GM23248 (cell line): ENCODE results near the gene PDHX. TPM values are rescaled to one million over a fixed set of nuclear protein-coding genes. Genes with fewer than 3 reads are reported as not detected.

Experiments
- DNase-seq: peaks from one replicate; pipeline ENCODE4 v3.0.0-alpha.2; 2015
- H2AFZ ChIP-seq: fragments of 200-600 bp; sonication (generic); 2 replicates; pipeline ENCODE4 v1.6.1; 2016; ENCODE audit warnings: antibody characterized with exemption
- H3F3A ChIP-seq: fragments of 200-600 bp; sonication (generic); 2 replicates; pipeline ENCODE4 v1.6.1; 2016; ENCODE audit warnings: mild to moderate bottlenecking, antibody characterized with exemption, mixed run types; ENCODE audit not compliant: insufficient read depth
- H3K27ac ChIP-seq: fragments of 200-600 bp; sonication (generic); 2 replicates; pipeline ENCODE4 v1.5.1; 2016; ENCODE audit warnings: mild to moderate bottlenecking
- H3K27me3 ChIP-seq: fragments of 200-600 bp; sonication (generic); replicated peaks from 2 replicates; pipeline ENCODE4 v1.6.1; 2016; ENCODE audit warnings: mild to moderate bottlenecking; ENCODE audit not compliant: insufficient read depth
- H3K36me3 ChIP-seq: fragments of 200-600 bp; sonication (generic); 2 replicates; pipeline ENCODE4 v1.6.1; 2016; ENCODE audit warnings: low read depth, mild to moderate bottlenecking
- H3K4me1 ChIP-seq: fragments of 200-600 bp; sonication (generic); 2 replicates; pipeline ENCODE4 v1.6.1; 2016; ENCODE audit warnings: mild to moderate bottlenecking; ENCODE audit not compliant: insufficient read depth
- H3K4me2 ChIP-seq: fragments of 200-600 bp; sonication (generic); one replicate; pipeline ENCODE4 v1.6.1; 2016; ENCODE audit warnings: mild to moderate bottlenecking; ENCODE audit not compliant: unreplicated experiment
- H3K4me3 ChIP-seq: fragments of 200-600 bp; sonication (generic); 2 replicates; pipeline ENCODE4 v1.5.1; 2016; ENCODE audit warnings: mild to moderate bottlenecking
- H3K79me2 ChIP-seq: fragments of 200-600 bp; sonication (generic); 2 replicates; pipeline ENCODE4 v1.6.1; 2016; ENCODE audit warnings: mild to moderate bottlenecking; ENCODE audit not compliant: insufficient read depth
- H3K9ac ChIP-seq: fragments of 200-600 bp; sonication (generic); 2 replicates; pipeline ENCODE4 v1.6.1; 2016; ENCODE audit warnings: mild to moderate bottlenecking
- H3K9me2 ChIP-seq: fragments of 200-600 bp; sonication (generic); 2 replicates; pipeline ENCODE4 v1.6.1; 2016; ENCODE audit warnings: mixed run types, mild to moderate bottlenecking, moderate library complexity; ENCODE audit not compliant: insufficient read depth
- H3K9me3 ChIP-seq: fragments of 200-600 bp; sonication (generic); one replicate; pipeline ENCODE4 v1.6.1; 2017; ENCODE audit warnings: low read depth
- H4K20me1 ChIP-seq: fragments of 200-600 bp; sonication (generic); 2 replicates; pipeline ENCODE4 v1.6.0; 2016; ENCODE audit not compliant: insufficient read depth
- EZH2 ChIP-seq: fragments of 200-600 bp; sonication (generic); IDR thresholded peaks from 2 replicates; pipeline ENCODE4 v1.6.1; 2018; ENCODE audit warnings: antibody characterized with exemption, mild to moderate bottlenecking; ENCODE audit not compliant: insufficient read depth, poor library complexity, severe bottlenecking
- EZH2phosphoT487 ChIP-seq: fragments of 200-600 bp; sonication (generic); IDR thresholded peaks from 2 replicates; pipeline ENCODE4 v1.6.1; 2018; ENCODE audit warnings: antibody characterized with exemption, moderate library complexity, mild to moderate bottlenecking, low read depth; ENCODE audit not compliant: insufficient read depth
- WGBS, 2 experiments: methylation state at CpG; one replicate each; pipeline ENCODE4 v1.1.6; 2015 to 2017; ENCODE audit warnings: low lambda C conversion rate in 2 of 2, low coverage in 1 of 2; ENCODE audit errors: missing lambda C conversion rate in 2 of 2; 5-methylcytosine and 5-hydroxymethylcytosine counted together
- in situ Hi-C: fragments of 300-500 bp; cut with MboI; formaldehyde crosslinking; loops from 2 replicates; pipeline ENCODE4 v1.15.0; 2020
- polyA plus RNA-seq: library from polyadenylated mRNA; unstranded; fragments of >200 nt; fragmentation: Nextera tagmentation; extraction: Ambion mirVana; gene quantifications from 2 replicates; pipeline ENCODE4 v1.2.1, GENCODE V29; 2016
- total RNA-seq: library from RNA; depleted of rRNA; stranded (reverse); fragments of >200 nt; shearing (Covaris generic); gene quantifications from 2 replicates; pipeline ENCODE4 v1.2.3, GENCODE V29; 2014

The PDHX gene
- total and polyA plus RNA-seq, 2 experiments from 2014 or later, result 36.1 to 40.1 TPM

DNA sequence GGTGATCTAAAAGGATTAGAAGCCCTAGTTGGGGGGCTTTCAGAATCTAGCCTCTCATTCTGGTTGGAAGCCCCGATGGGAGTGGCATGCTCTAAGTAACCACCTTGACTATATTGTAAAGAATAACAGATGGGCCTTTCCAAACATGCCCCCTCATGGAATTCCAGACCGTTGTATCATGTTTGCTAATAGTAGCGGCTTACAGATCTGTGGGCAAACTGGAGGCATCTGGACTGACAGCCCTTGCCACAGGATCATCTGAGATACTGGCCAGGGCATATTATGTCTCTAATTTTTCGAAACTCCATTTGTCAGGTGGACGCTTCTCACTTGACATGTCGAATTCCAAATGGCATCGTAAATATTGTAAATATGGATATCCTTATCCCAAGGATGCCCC lies 10.8 kb upstream of the PDHX start:
- Histone ChIP-seq H3K36me3 (no peaks in the 10 kb centered on the region), H3K4me2 (no peak overlapping the region), H3K4me3 (no peak overlapping the region), H3K79me2 (peaks cover 66% of the 10 kb centered on the region), H2AFZ (no peak overlapping the region), H4K20me1 (no peaks in the 10 kb centered on the region), H3K27me3 (no peaks in the 10 kb centered on the region), H3K4me1 (no peaks in the 10 kb centered on the region), H3F3A (no peaks in the 10 kb centered on the region), H3K9me3 (no peaks in the 10 kb centered on the region), H3K9me2 (no peaks in the 10 kb centered on the region), H3K9ac (no peak overlapping the region), H3K27ac (no peak overlapping the region)
- DNase-seq, result no peak
- in situ Hi-C loops, result no loop called here
- 89 to 90% methylated on average over 7 of the region's 7 CpGs for WGBS, 2 experiments
- TF ChIP-seq EZH2 (no peak), EZH2phosphoT487 (no peak)

DNA sequence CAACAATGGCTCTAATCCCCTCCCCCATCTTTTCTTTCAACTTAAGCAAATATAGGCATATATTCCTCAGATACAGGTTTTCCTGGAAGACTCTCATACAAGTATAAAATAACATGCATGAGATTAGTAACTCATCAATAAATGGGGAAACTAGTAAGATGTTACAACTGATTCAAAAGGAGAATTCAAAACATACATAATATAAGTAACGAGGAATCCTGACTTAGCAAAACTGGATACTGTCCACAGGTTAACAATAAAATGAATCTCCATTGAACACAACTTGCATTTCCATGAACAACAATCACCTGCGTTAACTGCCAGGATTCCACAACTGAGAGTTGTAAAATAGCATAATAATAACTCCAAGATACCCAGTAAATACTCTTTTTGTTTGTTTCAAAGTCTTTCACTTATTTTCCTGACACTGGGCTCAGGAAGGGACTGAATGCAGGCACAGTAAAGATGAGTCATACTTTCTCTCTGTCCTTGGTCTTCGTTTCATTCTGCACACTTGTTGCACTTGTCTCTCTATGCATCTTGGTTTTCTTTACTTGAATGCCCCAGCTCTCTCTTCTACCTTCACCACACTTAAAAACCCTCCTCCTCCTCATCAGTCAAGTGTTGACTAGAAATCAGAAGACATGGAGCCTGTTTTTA lies 8.4 kb upstream of the PDHX start:
- H3K36me3 ChIP-seq, result no peaks in the 10 kb centered on the region

DNA sequence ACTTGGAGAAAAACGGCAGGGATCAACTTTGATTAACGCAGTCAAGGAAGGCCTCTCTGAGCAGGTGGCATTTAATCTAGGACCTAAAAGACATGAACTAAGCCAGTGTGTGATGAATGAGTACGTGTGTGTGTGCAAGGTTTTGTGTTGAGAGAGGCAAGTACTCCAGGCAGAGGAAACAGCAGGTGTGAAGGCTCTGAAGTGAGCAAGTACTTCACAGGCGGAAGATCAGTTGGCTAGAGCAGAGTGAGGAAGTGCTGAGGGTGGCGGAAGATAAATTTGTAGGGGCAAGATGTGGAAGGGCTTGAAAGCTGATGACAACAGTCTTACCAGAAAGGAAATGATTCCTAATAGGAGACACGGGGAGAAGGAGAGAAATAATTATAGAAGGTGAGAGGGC lies 7.0 kb upstream of the PDHX start:
- 73 to 76% methylated on average over 6 of the region's 6 CpGs for WGBS, 2 experiments
- Histone ChIP-seq H3K4me3 (no peak overlapping the region), H4K20me1 (no peaks in the 10 kb centered on the region), H3F3A (no peaks in the 10 kb centered on the region), H3K79me2 (peaks cover 56% of the 10 kb centered on the region), H3K4me1 (no peaks in the 10 kb centered on the region), H3K9ac (no peak overlapping the region), H3K27ac (no peak overlapping the region), H3K36me3 (no peaks in the 10 kb centered on the region), H3K9me2 (no peaks in the 10 kb centered on the region), H3K4me2 (no peak overlapping the region), H2AFZ (no peak overlapping the region), H3K9me3 (no peaks in the 10 kb centered on the region), H3K27me3 (no peaks in the 10 kb centered on the region)
- TF ChIP-seq EZH2phosphoT487, result no peak
- no peak for TF ChIP-seq EZH2
- in situ Hi-C loops, result no loop called here
- no peak for DNase-seq

More for the DNA sequence above, 8.4 kb upstream of the PDHX start:
- in situ Hi-C loops, result no loop called here
- no peaks in the 10 kb centered on the region for H4K20me1 ChIP-seq
- H3K9me2 ChIP-seq, result no peaks in the 10 kb centered on the region
- no peak overlapping the region for H3K27ac ChIP-seq
- no peak for DNase-seq
- no peaks in the 10 kb centered on the region for H3K27me3 ChIP-seq
- H3K9me3 ChIP-seq, result no peaks in the 10 kb centered on the region
- WGBS, 2 experiments, result 89% methylated on average over 3 of the region's 3 CpGs
- no peak overlapping the region for H2AFZ ChIP-seq
- no peak overlapping the region for H3K4me3 ChIP-seq
- H3K9ac ChIP-seq, result no peak overlapping the region
- H3F3A ChIP-seq, result no peaks in the 10 kb centered on the region
- no peaks in the 10 kb centered on the region for H3K4me1 ChIP-seq
- peaks cover 52% of the 10 kb centered on the region for H3K79me2 ChIP-seq
- TF ChIP-seq EZH2phosphoT487 (no peak), EZH2 (no peak)
- no peak overlapping the region for H3K4me2 ChIP-seq

DNA sequence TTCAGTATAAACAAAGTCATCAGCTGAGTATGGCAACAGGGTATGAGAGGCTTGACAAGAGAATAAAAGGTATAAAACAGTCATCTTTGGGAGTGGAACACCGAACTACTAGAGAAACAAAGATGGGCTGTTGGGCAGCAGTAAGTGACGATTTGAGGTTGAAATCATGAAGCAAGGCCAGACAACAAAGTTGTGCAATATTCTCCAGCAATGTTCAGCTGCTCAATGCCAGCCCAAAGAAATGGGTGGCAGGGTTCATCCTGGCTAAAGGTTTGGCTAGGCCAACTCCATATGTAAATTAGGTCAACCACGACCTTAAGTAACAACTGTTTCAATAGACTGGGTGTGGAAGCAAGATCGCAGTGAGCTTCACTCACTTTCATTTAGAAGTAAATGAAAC lies 6.5 kb upstream of the PDHX start:
- Histone ChIP-seq H3K4me2 (no peak overlapping the region), H3K9ac (no peak overlapping the region), H3K36me3 (no peaks in the 10 kb centered on the region), H3K4me3 (no peak overlapping the region), H3K79me2 (peaks cover 61% of the 10 kb centered on the region), H4K20me1 (no peaks in the 10 kb centered on the region), H3K27ac (no peak overlapping the region), H3K9me3 (no peaks in the 10 kb centered on the region), H3K9me2 (no peaks in the 10 kb centered on the region), H3F3A (peaks cover under 1% of the 10 kb centered on the region; the same call in 1 of the 2 replicates), H3K4me1 (peaks cover 1% of the 10 kb centered on the region; the same call in 1 of the 2 replicates), H2AFZ (no peak overlapping the region), H3K27me3 (no peaks in the 10 kb centered on the region)
- 55 to 56% methylated on average over 4 of the region's 4 CpGs for WGBS, 2 experiments
- TF ChIP-seq EZH2 (no peak), EZH2phosphoT487 (no peak)
- no peak for DNase-seq
- in situ Hi-C loops, result no loop called here
